Measurements from ENCODE around the gene UNC93B1. TPM values are rescaled to one million over a fixed set of nuclear protein-coding genes. Genes with fewer than 3 reads are reported as not detected.
A peak's percentile ranks its signal among the peaks of the same experiment; 100 is the strongest.

The UNC93B1 gene
- total and polyA plus RNA-seq, 2 of the 13 experiments (the other 11 are each of a cell fraction or from before 2014, with no cell fraction given): 8.8 to 18.9 TPM

GRCh38 chr11:68003846-68004550 lies at the start of gene UNC93B1 (continued):
- TF ChIP-seq TAF15 (IDR thresholded peaks at IDR 0.05; ENCODE audit: low read depth, low read length, poor library complexity, severe bottlenecking): no peak
- no peak for TF ChIP-seq ZSCAN20 (CRISPR knock-in tag; IDR thresholded peaks at IDR 0.05; ENCODE audit: borderline replicate concordance)
- no peak for TF ChIP-seq ATRX (CRISPR knock-in tag; IDR thresholded peaks at IDR 0.05; ENCODE audit: borderline replicate concordance)
- no peak for TF ChIP-seq ZBTB21 (CRISPR knock-in tag; IDR thresholded peaks at IDR 0.05)
- peak; percentile 68 for TF ChIP-seq ZFX (CRISPR knock-in tag; IDR thresholded peaks at IDR 0.05; ENCODE audit: low read depth)
- no peak for TF ChIP-seq ONECUT2 (CRISPR knock-in tag; IDR thresholded peaks at IDR 0.05)
- no peak for TF ChIP-seq TEAD2 (CRISPR knock-in tag; IDR thresholded peaks at IDR 0.05)
- TF ChIP-seq, protein P1, sequence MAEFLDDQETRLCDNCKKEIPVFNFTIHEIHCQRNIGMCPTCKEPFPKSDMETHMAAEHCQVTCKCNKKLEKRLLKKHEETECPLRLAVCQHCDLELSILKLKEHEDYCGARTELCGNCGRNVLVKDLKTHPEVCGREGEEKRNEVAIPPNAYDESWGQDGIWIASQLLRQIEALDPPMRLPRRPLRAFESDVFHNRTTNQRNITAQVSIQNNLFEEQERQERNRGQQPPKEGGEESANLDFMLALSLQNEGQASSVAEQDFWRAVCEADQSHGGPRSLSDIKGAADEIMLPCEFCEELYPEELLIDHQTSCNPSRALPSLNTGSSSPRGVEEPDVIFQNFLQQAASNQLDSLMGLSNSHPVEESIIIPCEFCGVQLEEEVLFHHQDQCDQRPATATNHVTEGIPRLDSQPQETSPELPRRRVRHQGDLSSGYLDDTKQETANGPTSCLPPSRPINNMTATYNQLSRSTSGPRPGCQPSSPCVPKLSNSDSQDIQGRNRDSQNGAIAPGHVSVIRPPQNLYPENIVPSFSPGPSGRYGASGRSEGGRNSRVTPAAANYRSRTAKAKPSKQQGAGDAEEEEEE (CRISPR knock-in tag; IDR thresholded peaks at IDR 0.05; ENCODE audit: borderline replicate concordance): no peak
- TF ChIP-seq KDM1A (CRISPR knock-in tag; IDR thresholded peaks at IDR 0.05): peak; percentile 57; the same call in 1 of the 2 replicates
- TF ChIP-seq, protein P2, sequence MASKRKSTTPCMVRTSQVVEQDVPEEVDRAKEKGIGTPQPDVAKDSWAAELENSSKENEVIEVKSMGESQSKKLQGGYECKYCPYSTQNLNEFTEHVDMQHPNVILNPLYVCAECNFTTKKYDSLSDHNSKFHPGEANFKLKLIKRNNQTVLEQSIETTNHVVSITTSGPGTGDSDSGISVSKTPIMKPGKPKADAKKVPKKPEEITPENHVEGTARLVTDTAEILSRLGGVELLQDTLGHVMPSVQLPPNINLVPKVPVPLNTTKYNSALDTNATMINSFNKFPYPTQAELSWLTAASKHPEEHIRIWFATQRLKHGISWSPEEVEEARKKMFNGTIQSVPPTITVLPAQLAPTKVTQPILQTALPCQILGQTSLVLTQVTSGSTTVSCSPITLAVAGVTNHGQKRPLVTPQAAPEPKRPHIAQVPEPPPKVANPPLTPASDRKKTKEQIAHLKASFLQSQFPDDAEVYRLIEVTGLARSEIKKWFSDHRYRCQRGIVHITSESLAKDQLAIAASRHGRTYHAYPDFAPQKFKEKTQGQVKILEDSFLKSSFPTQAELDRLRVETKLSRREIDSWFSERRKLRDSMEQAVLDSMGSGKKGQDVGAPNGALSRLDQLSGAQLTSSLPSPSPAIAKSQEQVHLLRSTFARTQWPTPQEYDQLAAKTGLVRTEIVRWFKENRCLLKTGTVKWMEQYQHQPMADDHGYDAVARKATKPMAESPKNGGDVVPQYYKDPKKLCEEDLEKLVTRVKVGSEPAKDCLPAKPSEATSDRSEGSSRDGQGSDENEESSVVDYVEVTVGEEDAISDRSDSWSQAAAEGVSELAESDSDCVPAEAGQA (IDR thresholded peaks at IDR 0.05; ENCODE audit: low read depth): no peak
- TF ChIP-seq, protein P2 (CRISPR knock-in tag; IDR thresholded peaks at IDR 0.05; ENCODE audit: borderline replicate concordance): no peak
- TF ChIP-seq, protein P3, sequence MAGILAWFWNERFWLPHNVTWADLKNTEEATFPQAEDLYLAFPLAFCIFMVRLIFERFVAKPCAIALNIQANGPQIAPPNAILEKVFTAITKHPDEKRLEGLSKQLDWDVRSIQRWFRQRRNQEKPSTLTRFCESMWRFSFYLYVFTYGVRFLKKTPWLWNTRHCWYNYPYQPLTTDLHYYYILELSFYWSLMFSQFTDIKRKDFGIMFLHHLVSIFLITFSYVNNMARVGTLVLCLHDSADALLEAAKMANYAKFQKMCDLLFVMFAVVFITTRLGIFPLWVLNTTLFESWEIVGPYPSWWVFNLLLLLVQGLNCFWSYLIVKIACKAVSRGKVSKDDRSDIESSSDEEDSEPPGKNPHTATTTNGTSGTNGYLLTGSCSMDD (CRISPR knock-in tag; IDR thresholded peaks at IDR 0.05): no peak
- no peak for TF ChIP-seq NFYB (CRISPR knock-in tag; IDR thresholded peaks at IDR 0.05)
- TF ChIP-seq, protein P4, sequence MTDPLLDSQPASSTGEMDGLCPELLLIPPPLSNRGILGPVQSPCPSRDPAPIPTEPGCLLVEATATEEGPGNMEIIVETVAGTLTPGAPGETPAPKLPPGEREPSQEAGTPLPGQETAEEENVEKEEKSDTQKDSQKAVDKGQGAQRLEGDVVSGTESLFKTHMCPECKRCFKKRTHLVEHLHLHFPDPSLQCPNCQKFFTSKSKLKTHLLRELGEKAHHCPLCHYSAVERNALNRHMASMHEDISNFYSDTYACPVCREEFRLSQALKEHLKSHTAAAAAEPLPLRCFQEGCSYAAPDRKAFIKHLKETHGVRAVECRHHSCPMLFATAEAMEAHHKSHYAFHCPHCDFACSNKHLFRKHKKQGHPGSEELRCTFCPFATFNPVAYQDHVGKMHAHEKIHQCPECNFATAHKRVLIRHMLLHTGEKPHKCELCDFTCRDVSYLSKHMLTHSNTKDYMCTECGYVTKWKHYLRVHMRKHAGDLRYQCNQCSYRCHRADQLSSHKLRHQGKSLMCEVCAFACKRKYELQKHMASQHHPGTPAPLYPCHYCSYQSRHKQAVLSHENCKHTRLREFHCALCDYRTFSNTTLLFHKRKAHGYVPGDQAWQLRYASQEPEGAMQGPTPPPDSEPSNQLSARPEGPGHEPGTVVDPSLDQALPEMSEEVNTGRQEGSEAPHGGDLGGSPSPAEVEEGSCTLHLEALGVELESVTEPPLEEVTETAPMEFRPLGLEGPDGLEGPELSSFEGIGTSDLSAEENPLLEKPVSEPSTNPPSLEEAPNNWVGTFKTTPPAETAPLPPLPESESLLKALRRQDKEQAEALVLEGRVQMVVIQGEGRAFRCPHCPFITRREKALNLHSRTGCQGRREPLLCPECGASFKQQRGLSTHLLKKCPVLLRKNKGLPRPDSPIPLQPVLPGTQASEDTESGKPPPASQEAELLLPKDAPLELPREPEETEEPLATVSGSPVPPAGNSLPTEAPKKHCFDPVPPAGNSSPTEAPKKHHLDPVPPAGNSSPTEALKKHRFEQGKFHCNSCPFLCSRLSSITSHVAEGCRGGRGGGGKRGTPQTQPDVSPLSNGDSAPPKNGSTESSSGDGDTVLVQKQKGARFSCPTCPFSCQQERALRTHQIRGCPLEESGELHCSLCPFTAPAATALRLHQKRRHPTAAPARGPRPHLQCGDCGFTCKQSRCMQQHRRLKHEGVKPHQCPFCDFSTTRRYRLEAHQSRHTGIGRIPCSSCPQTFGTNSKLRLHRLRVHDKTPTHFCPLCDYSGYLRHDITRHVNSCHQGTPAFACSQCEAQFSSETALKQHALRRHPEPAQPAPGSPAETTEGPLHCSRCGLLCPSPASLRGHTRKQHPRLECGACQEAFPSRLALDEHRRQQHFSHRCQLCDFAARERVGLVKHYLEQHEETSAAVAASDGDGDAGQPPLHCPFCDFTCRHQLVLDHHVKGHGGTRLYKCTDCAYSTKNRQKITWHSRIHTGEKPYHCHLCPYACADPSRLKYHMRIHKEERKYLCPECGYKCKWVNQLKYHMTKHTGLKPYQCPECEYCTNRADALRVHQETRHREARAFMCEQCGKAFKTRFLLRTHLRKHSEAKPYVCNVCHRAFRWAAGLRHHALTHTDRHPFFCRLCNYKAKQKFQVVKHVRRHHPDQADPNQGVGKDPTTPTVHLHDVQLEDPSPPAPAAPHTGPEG (CRISPR knock-in tag; IDR thresholded peaks at IDR 0.05): no peak
- no peak for TF ChIP-seq ZNF550 (CRISPR knock-in tag; IDR thresholded peaks at IDR 0.05; ENCODE audit: borderline replicate concordance)
